Measurements from ENCODE around the gene SLC39A1.

The SLC39A1 gene

GRCh38 chr1:153942766-153943549 lies 20.4 kb downstream of the SLC39A1 start:
- TF ChIP-seq CTCF (IDR thresholded peaks at IDR 0.05; ENCODE audit: low read length, missing control alignments) = no peak

GRCh38 chr1:153941826-153942725 lies 21.3 kb downstream of the SLC39A1 start:
- TF ChIP-seq CTCF (IDR thresholded peaks at IDR 0.05; ENCODE audit: low read length, missing control alignments) = no peak
- no peak overlapping the region for H3K4me3 ChIP-seq (replicated peaks; ENCODE audit: low read depth, low read length)
- DNase-seq (ENCODE audit: low read depth) = no peak

More at GRCh38 chr1:153942766-153943549, 20.4 kb downstream of the SLC39A1 start:
- H3K4me3 ChIP-seq (replicated peaks; ENCODE audit: low read depth, low read length) = no peak overlapping the region
- DNase-seq (ENCODE audit: low read depth) = no peak

GRCh38 chr1:153940756-153941155 lies 22.6 kb downstream of the SLC39A1 start:
- no peak for DNase-seq (ENCODE audit: low read depth)
- no peak for TF ChIP-seq CTCF (IDR thresholded peaks at IDR 0.05; ENCODE audit: low read length, missing control alignments)
- H3K4me3 ChIP-seq (replicated peaks; ENCODE audit: low read depth, low read length) = no peak overlapping the region

- no peak overlapping the region for H3K4me3 ChIP-seq (replicated peaks; ENCODE audit: low read depth, low read length)
- TF ChIP-seq CTCF (IDR thresholded peaks at IDR 0.05; ENCODE audit: low read length, missing control alignments) = no peak
- no peak for DNase-seq (ENCODE audit: low read depth)
Measured at GRCh38 chr1:153939476-153939875, 23.9 kb downstream of the SLC39A1 start.

- no peak for TF ChIP-seq CTCF (IDR thresholded peaks at IDR 0.05; ENCODE audit: low read length, missing control alignments)
- H3K4me3 ChIP-seq (replicated peaks; ENCODE audit: low read depth, low read length) = no peak overlapping the region
- DNase-seq (ENCODE audit: low read depth) = no peak
Measured at GRCh38 chr1:153938996-153939395, 24.3 kb downstream of the SLC39A1 start.

GRCh38 chr1:153937331-153937730 lies 26.0 kb downstream of the SLC39A1 start:
- H3K4me3 ChIP-seq (replicated peaks; ENCODE audit: low read depth, low read length) = no peak overlapping the region
- TF ChIP-seq CTCF (IDR thresholded peaks at IDR 0.05; ENCODE audit: low read length, missing control alignments) = no peak
- DNase-seq (ENCODE audit: low read depth) = no peak

Measured in fibroblast of pulmonary artery (primary cell).